NCI-H1694 (cell line): ENCODE data around the gene GDPD3.
A peak's percentile ranks its signal among the peaks of the same experiment; 100 is the strongest.
"Not testable (repeated sequence)": the region's sequence is repeated elsewhere in the genome, so short reads cannot be mapped to it uniquely, and the experiment has no call there.

Experiments
- DNase-seq: peaks from one replicate; lab custom pipeline; 2025; lab: John Stamatoyannopoulos, UW

Gene GDPD3

GRCh38 chr16:30113031-30113710, at the start of gene GDPD3:
Gene GDPD3, minus strand, starts transcription at chr16:30113537. Its CDS starts 59 bp downstream, at chr16:30113478.
- DNase-seq, result no peak

- no peak for DNase-seq
These were observed 43.9 kb upstream of the GDPD3 start for GRCh38 chr16:30157214-30157613.

- no peak for DNase-seq
These were observed 41.9 kb upstream of the GDPD3 start for GRCh38 chr16:30155188-30155587.

- DNase-seq, result no peak
These were observed 39.2 kb upstream of the GDPD3 start for GRCh38 chr16:30152517-30152916.

- no peak for DNase-seq
These were observed 37.8 kb upstream of the GDPD3 start for GRCh38 chr16:30151091-30151490.

- no peak for DNase-seq
These were observed 36.1 kb upstream of the GDPD3 start for GRCh38 chr16:30149250-30149930.

GRCh38 chr16:30147843-30148510, 34.6 kb upstream of the GDPD3 start:
- DNase-seq, result no peak

- no peak for DNase-seq
These were observed 32.3 kb upstream of the GDPD3 start for GRCh38 chr16:30145657-30146056.

GRCh38 chr16:30144917-30145316, 31.6 kb upstream of the GDPD3 start:
- no peak for DNase-seq

GRCh38 chr16:30144017-30144416, 30.7 kb upstream of the GDPD3 start:
- no peak for DNase-seq

- DNase-seq, result no peak
These were observed 30.0 kb upstream of the GDPD3 start for GRCh38 chr16:30143347-30143702.

- no peak for DNase-seq
These were observed 29.5 kb upstream of the GDPD3 start for GRCh38 chr16:30142672-30143346.

- no peak for DNase-seq
These were observed 28.4 kb upstream of the GDPD3 start for GRCh38 chr16:30141750-30142149.

GRCh38 chr16:30139583-30140481, 26.5 kb upstream of the GDPD3 start:
- DNase-seq, result no peak

- DNase-seq, result no peak
These were observed 24.6 kb upstream of the GDPD3 start for GRCh38 chr16:30137897-30138296.

- no peak for DNase-seq
These were observed 23.8 kb upstream of the GDPD3 start for GRCh38 chr16:30136971-30137605.

- DNase-seq, result no peak
These were observed 19.3 kb upstream of the GDPD3 start for GRCh38 chr16:30132591-30132990.

- peak; percentile 82 for DNase-seq
These were observed 18.6 kb upstream of the GDPD3 start for GRCh38 chr16:30131869-30132475.

GRCh38 chr16:30127993-30128392, 14.7 kb upstream of the GDPD3 start:
- no peak for DNase-seq

GRCh38 chr16:30125690-30126089, 12.4 kb upstream of the GDPD3 start:
- not testable (repeated sequence) for DNase-seq

- no peak for DNase-seq
These were observed 11.6 kb upstream of the GDPD3 start for GRCh38 chr16:30124985-30125379.
